ENCODE results near the gene BTAF1. TPM values are rescaled to one million over a fixed set of nuclear protein-coding genes. Genes with fewer than 3 reads are reported as not detected.

The BTAF1 gene
- 10 to 100 TPM in 5 of 6 donors, 1 to 10 TPM in 1; 9.2 to 25.8 (median 16.1) TPM for polyA plus RNA-seq (ENCODE audit: low read depth in 6 of 6)

DNA sequence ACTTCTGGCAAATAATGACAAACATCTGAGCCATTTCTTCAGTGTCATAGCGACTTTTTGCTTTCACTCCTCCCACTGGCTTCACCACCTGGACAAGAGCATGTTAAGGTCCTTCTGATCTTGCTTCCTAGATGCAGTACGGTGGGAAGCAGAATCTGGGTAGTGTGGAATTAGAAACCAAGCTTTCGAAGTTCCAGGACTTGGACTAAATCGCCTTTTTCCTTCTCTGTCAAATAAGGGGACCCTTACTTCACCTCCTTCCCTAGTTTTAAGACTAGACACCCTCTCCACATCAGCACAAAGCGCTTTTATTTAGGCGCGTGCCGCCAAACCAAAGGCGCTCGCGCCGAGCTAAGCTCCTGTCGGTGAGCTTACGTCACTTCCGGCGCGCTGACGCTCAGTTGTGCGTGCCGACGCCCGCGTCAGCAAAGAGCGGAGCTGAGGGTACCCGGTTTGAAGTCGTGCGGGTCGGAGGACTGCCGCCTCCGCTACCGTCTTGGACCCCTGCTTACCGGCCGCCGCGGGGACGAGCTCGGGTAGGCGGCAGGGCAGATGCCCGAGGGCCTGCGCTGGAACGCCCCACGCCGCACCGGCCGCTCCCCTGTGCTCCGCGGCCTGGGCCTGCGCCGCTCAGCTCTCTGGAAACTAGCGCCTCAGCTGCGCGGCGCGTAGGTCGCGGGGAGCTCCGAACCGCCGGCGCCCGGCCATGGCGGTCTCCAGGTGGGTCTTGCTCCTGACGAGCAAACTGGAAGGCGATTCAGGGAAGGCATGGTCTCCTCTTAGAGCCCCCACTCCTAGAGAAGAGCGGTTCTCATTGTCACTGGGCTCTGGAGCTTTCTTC lies at the start of gene BTAF1:
TSS of gene BTAF1 (plus strand) at position 400 of the 841 bp plus-strand sequence. CDS start at position 707, 307 bp downstream.
- peaks cover 4 to 9% (median 7%) of the 10 kb centered on the region in 3 donors for H3K27me3 Mint-ChIP-seq
- H3K4me1 Mint-ChIP-seq, result peaks cover 30 to 42% (median 38%) of the 10 kb centered on the region in 3 donors
- H3K4me3 Mint-ChIP-seq, result peak within 1 kb of the TSS; percentile 90 to 98 (median 95)
- H3K27ac Mint-ChIP-seq, result peak within 1 kb of the TSS; percentile 98 to 99 (median 99)
- ATAC-seq (ENCODE audit: low read depth in 2 of 2) (peak; percentile 93), DNase-seq (peak; percentile 89)
- peaks cover 0 to 21% of the 10 kb centered on the region in 2 donors for H3K36me3 Mint-ChIP-seq
- peaks cover 0 to 4% (median 2%) of the 10 kb centered on the region in 7 donors for H3K9me3 Mint-ChIP-seq

DNA sequence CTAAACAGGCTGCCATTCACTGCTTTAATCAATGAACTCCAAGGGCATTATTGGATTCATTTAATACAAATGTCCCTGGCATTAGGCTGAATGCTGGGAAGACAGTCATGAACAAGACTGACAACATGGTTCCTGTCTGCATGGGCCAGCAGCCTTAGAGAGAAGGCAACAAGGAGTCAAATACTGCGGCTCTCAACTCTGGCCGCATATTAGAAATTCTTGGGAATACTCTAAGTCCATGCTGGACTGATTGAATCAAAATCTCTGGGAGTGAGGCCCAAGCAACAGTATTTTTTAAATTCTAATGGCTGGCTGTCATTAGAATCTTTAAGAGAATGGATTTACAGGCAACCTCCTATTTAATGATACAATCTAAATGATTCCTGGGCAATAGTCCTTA lies 48.4 kb upstream of the BTAF1 start:
- H3K4me3 Mint-ChIP-seq, result no peak overlapping the region
- no peak overlapping the region for H3K27ac Mint-ChIP-seq

DNA sequence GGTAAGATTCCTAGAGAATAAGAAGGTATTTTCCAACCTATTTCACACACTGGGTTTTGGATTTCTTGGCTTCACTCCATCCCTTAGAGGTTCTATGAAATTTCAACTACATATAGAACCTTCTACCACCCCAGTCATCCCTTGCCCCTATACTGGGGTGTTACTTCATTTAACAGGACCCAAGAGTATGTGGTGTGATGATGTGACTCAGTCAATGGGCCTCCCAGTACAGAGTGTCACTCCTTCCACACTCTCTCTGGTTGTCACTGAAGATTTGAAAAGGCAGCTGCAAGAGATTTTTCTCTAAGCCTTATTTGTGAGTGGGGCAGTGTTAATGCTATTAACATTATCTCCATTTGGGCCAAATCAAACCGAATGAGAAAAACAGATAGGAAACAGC lies 47.8 kb upstream of the BTAF1 start:
- H3K4me1 Mint-ChIP-seq, result no peaks in the 10 kb centered on the region
- H3K9me3 Mint-ChIP-seq, result peaks cover 0 to under 1% (median 0%) of the 10 kb centered on the region in 7 donors
- no peak overlapping the region for H3K27ac Mint-ChIP-seq
- ATAC-seq (ENCODE audit: low read depth in 2 of 2) (no peak), DNase-seq (no peak)
- H3K27me3 Mint-ChIP-seq, result no peaks in the 10 kb centered on the region
- H3K36me3 Mint-ChIP-seq, result no peaks in the 10 kb centered on the region
- no peak overlapping the region for H3K4me3 Mint-ChIP-seq

More for the DNA sequence above, 48.4 kb upstream of the BTAF1 start:
- Mint-ChIP-seq H3K27me3 (no peaks in the 10 kb centered on the region), H3K36me3 (no peaks in the 10 kb centered on the region), H3K9me3 (no peaks in the 10 kb centered on the region), H3K4me1 (no peaks in the 10 kb centered on the region)
- ATAC-seq (ENCODE audit: low read depth in 2 of 2) (no peak), DNase-seq (no peak)

GRCh38 chr10:91879515-91880170 lies 43.9 kb upstream of the BTAF1 start:
- Mint-ChIP-seq H3K27ac (peak overlapping the region in 1 of 6 donors; percentile 21), H3K36me3 (peaks cover 0 to 7% of the 10 kb centered on the region in 2 donors), H3K4me1 (no peaks in the 10 kb centered on the region), H3K9me3 (peaks cover 0 to 7% (median 4%) of the 10 kb centered on the region in 7 donors), H3K4me3 (no peak overlapping the region), H3K27me3 (peaks cover 0 to 4% (median 0%) of the 10 kb centered on the region in 3 donors)
- no peak for DNase-seq
- ATAC-seq (ENCODE audit: low read depth in 2 of 2), result no peak

DNA sequence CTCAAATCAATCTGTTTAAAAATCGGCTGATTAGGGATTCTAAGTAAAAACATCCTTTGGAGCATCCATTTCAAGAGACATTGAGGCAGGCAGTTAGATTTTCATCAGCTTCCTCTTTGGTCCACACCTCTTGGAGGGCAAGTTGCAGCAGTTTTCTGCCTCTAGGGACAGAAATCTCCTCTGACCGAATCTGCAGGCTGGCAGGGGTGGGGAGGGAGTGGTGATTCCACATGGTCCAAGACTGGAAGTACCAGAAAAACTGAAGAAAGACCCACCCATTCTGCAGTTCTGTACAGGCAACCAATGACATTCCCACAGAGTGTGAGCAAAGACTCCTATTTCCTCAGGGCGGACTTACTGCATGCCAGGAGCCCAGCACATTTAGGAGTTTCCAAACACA lies 43.3 kb upstream of the BTAF1 start:
- no peaks in the 10 kb centered on the region for H3K4me1 Mint-ChIP-seq
- DNase-seq (no peak), ATAC-seq (ENCODE audit: low read depth in 2 of 2) (no peak)
- H3K9me3 Mint-ChIP-seq, result peaks cover 0 to 7% (median 4%) of the 10 kb centered on the region in 7 donors
- peaks cover 0 to 7% of the 10 kb centered on the region in 2 donors for H3K36me3 Mint-ChIP-seq
- H3K27ac Mint-ChIP-seq, result no peak overlapping the region
- H3K4me3 Mint-ChIP-seq, result no peak overlapping the region
- peaks cover 0 to 7% (median 0%) of the 10 kb centered on the region in 3 donors for H3K27me3 Mint-ChIP-seq

GRCh38 chr10:91883549-91884444 lies 39.8 kb upstream of the BTAF1 start:
- H3K27ac Mint-ChIP-seq, result peak overlapping the region in 1 of 6 donors; percentile 1
- peaks cover 0 to 7% of the 10 kb centered on the region in 2 donors for H3K36me3 Mint-ChIP-seq
- peaks cover 7 to 13% (median 8%) of the 10 kb centered on the region in 3 donors for H3K4me1 Mint-ChIP-seq
- H3K27me3 Mint-ChIP-seq, result peaks cover 0 to 24% (median 6%) of the 10 kb centered on the region in 3 donors
- DNase-seq (no peak), ATAC-seq (ENCODE audit: low read depth in 2 of 2) (no peak)
- no peak overlapping the region for H3K4me3 Mint-ChIP-seq
- H3K9me3 Mint-ChIP-seq, result peaks cover 0 to 7% (median 4%) of the 10 kb centered on the region in 7 donors

- no peak overlapping the region for H3K27ac Mint-ChIP-seq
- H3K36me3 Mint-ChIP-seq, result peaks cover 0 to 7% of the 10 kb centered on the region in 2 donors
- peaks cover 6 to 29% (median 10%) of the 10 kb centered on the region in 3 donors for H3K27me3 Mint-ChIP-seq
- peaks cover 0 to 7% (median 4%) of the 10 kb centered on the region in 7 donors for H3K9me3 Mint-ChIP-seq
- no peak overlapping the region for H3K4me3 Mint-ChIP-seq
- ATAC-seq (ENCODE audit: low read depth in 2 of 2), result no peak
- peaks cover 7 to 13% (median 12%) of the 10 kb centered on the region in 3 donors for H3K4me1 Mint-ChIP-seq
- no peak for DNase-seq
Measured at GRCh38 chr10:91884536-91884935, 39.0 kb upstream of the BTAF1 start.

GRCh38 chr10:91885362-91886079 lies 38.0 kb upstream of the BTAF1 start:
- Mint-ChIP-seq H3K36me3 (peaks cover 0 to 7% of the 10 kb centered on the region in 2 donors), H3K4me3 (no peak overlapping the region), H3K27ac (peak overlapping the region in 1 of 6 donors; percentile 5), H3K27me3 (peaks cover 11 to 35% (median 12%) of the 10 kb centered on the region in 3 donors), H3K9me3 (peaks cover 0 to 7% (median 4%) of the 10 kb centered on the region in 7 donors), H3K4me1 (peaks cover 7 to 13% (median 12%) of the 10 kb centered on the region in 3 donors)
- no peak for DNase-seq
- no peak for ATAC-seq (ENCODE audit: low read depth in 2 of 2)

GRCh38 chr10:91886954-91887271 lies 36.7 kb upstream of the BTAF1 start:
- Mint-ChIP-seq H3K4me1 (peaks cover 7 to 13% (median 12%) of the 10 kb centered on the region in 3 donors), H3K9me3 (peaks cover 0 to 1% (median 0%) of the 10 kb centered on the region in 7 donors), H3K27me3 (peaks cover 22 to 40% (median 23%) of the 10 kb centered on the region in 3 donors), H3K36me3 (no peaks in the 10 kb centered on the region), H3K4me3 (peak overlapping the region; percentile 85 to 96 (median 90)), H3K27ac (no peak overlapping the region)
- ATAC-seq (ENCODE audit: low read depth in 2 of 2) (no peak), DNase-seq (no peak)

- peak overlapping the region in 2 of 6 donors; percentile 48 to 79 for H3K27ac Mint-ChIP-seq
- no peaks in the 10 kb centered on the region for H3K36me3 Mint-ChIP-seq
- peaks cover 22 to 40% (median 23%) of the 10 kb centered on the region in 3 donors for H3K27me3 Mint-ChIP-seq
- peak; percentile 8 for DNase-seq
- peaks cover 0 to 1% (median 0%) of the 10 kb centered on the region in 7 donors for H3K9me3 Mint-ChIP-seq
- H3K4me1 Mint-ChIP-seq, result peaks cover 7 to 13% (median 12%) of the 10 kb centered on the region in 3 donors
- H3K4me3 Mint-ChIP-seq, result peak overlapping the region; percentile 85 to 96 (median 92)
- peak; percentile 73 to 75 for ATAC-seq (ENCODE audit: low read depth in 2 of 2)
Measured at GRCh38 chr10:91887272-91888076, 36.1 kb upstream of the BTAF1 start.

GRCh38 chr10:91891125-91892001 lies 32.2 kb upstream of the BTAF1 start:
- ATAC-seq (ENCODE audit: low read depth in 2 of 2) (no peak), DNase-seq (no peak)
- Mint-ChIP-seq H3K27me3 (peaks cover 26 to 33% (median 27%) of the 10 kb centered on the region in 3 donors), H3K4me1 (peaks cover 7 to 13% (median 12%) of the 10 kb centered on the region in 3 donors), H3K27ac (no peak overlapping the region), H3K36me3 (no peaks in the 10 kb centered on the region), H3K9me3 (peaks cover 0 to 4% (median 0%) of the 10 kb centered on the region in 7 donors), H3K4me3 (no peak overlapping the region)
